Measurements from ENCODE around the gene NPTX1.

The NPTX1 gene

GRCh38 chr17:80424261-80424660 is 52.1 kb downstream of the NPTX1 start:
- DNase-seq = no peak
- peaks cover 0 to 38% (median 15%) of the 10 kb centered on the region in 3 donors for H3K36me3 ChIP-seq
- no peak overlapping the region for H3K27ac ChIP-seq
- peaks cover 0 to 14% (median 4%) of the 10 kb centered on the region in 4 donors for H3K4me1 ChIP-seq
- intact Hi-C loops (cut with DNase I; ENCODE audit: low total_unique reads) = loop anchor here (10.0 kb wide), 1 partner anchor 681 kb away; no protein-coding TSS in a partner anchor
- no peaks in the 10 kb centered on the region for H3K9me3 ChIP-seq
- no peaks in the 10 kb centered on the region for H3K27me3 ChIP-seq
- no peak for TF ChIP-seq CTCF (IDR thresholded peaks at IDR 0.05)
- H3K4me3 ChIP-seq = no peak overlapping the region

GRCh38 chr17:80423536-80424225 is 52.7 kb downstream of the NPTX1 start:
- intact Hi-C loops (cut with DNase I; ENCODE audit: low total_unique reads) = loop anchor here (10.0 kb wide), 1 partner anchor 681 kb away; no protein-coding TSS in a partner anchor
- Histone ChIP-seq H3K36me3 (peaks cover 0 to 38% (median 9%) of the 10 kb centered on the region in 3 donors), H3K4me3 (no peak overlapping the region), H3K4me1 (peaks cover 0 to 14% (median 4%) of the 10 kb centered on the region in 4 donors), H3K9me3 (no peaks in the 10 kb centered on the region), H3K27me3 (no peaks in the 10 kb centered on the region), H3K27ac (no peak overlapping the region)
- no peak for TF ChIP-seq CTCF (IDR thresholded peaks at IDR 0.05)
- DNase-seq = no peak

GRCh38 chr17:80422981-80423380 is 53.4 kb downstream of the NPTX1 start:
- intact Hi-C loops (cut with DNase I; ENCODE audit: low total_unique reads) = loop anchor here (10.0 kb wide), 1 partner anchor 682 kb away; no protein-coding TSS in a partner anchor
- Histone ChIP-seq H3K9me3 (no peaks in the 10 kb centered on the region), H3K4me1 (peaks cover 0 to 14% (median 4%) of the 10 kb centered on the region in 4 donors), H3K27me3 (no peaks in the 10 kb centered on the region), H3K36me3 (peaks cover 0 to 38% (median 4%) of the 10 kb centered on the region in 3 donors), H3K27ac (no peak overlapping the region), H3K4me3 (no peak overlapping the region)
- DNase-seq = peak in 1 of 2 donors; percentile 41
- TF ChIP-seq CTCF (IDR thresholded peaks at IDR 0.05) = no peak

- Histone ChIP-seq H3K9me3 (no peaks in the 10 kb centered on the region), H3K4me1 (peaks cover 0 to 15% (median 6%) of the 10 kb centered on the region in 4 donors), H3K27ac (no peak overlapping the region), H3K36me3 (peaks cover 0 to 39% (median 9%) of the 10 kb centered on the region in 3 donors), H3K4me3 (no peak overlapping the region), H3K27me3 (no peaks in the 10 kb centered on the region)
- no peak for DNase-seq
- intact Hi-C loops (cut with DNase I; ENCODE audit: low total_unique reads) = loop anchor here (10.0 kb wide), 1 partner anchor 683 kb away; no protein-coding TSS in a partner anchor
- TF ChIP-seq CTCF (IDR thresholded peaks at IDR 0.05) = no peak
These were observed 54.1 kb downstream of the NPTX1 start for GRCh38 chr17:80422276-80422675.

GRCh38 chr17:80421381-80422090 is 54.9 kb downstream of the NPTX1 start:
- H3K27ac ChIP-seq = no peak overlapping the region
- intact Hi-C loops (cut with DNase I; ENCODE audit: low total_unique reads) = loop anchor here (10.0 kb wide), 1 partner anchor 683 kb away; no protein-coding TSS in a partner anchor
- peaks cover 0 to 41% (median 11%) of the 10 kb centered on the region in 3 donors for H3K36me3 ChIP-seq
- no peak for DNase-seq
- no peak for TF ChIP-seq CTCF (IDR thresholded peaks at IDR 0.05)
- H3K4me3 ChIP-seq = no peak overlapping the region
- no peaks in the 10 kb centered on the region for H3K27me3 ChIP-seq
- H3K4me1 ChIP-seq = peaks cover 0 to 17% (median 9%) of the 10 kb centered on the region in 4 donors
- no peaks in the 10 kb centered on the region for H3K9me3 ChIP-seq

All from tibial artery (tissue), 4 donors.